ENCODE results near the gene KLHL17. TPM values are rescaled to one million over a fixed set of nuclear protein-coding genes. Genes with fewer than 3 reads are reported as not detected.

KLHL17 gene
- total RNA-seq, 2 donors from 2014 or later: 12.7 to 22.8 TPM

GRCh38 chr1:955474-955873, 4.9 kb upstream of the KLHL17 start:
- ATAC-seq (replicated peaks in 1 of 2) (no peak), DNase-seq (no peak)
- H3K27me3 Mint-ChIP-seq (ENCODE audit: low read depth): no peaks in the 10 kb centered on the region
- peaks cover 16% of the 10 kb centered on the region for H3K4me1 Mint-ChIP-seq (ENCODE audit: low read depth)
- no peak overlapping the region for H3K4me3 Mint-ChIP-seq
- no peak overlapping the region for H3K27ac Mint-ChIP-seq
- no peaks in the 10 kb centered on the region for H3K9me3 Mint-ChIP-seq
- H3K36me3 Mint-ChIP-seq (ENCODE audit: insufficient read depth in 2 of 2): peaks cover 6 to 22% of the 10 kb centered on the region in 2 donors

GRCh38 chr1:956636-957035, 3.7 kb upstream of the KLHL17 start:
- no peak overlapping the region for H3K4me3 Mint-ChIP-seq
- no peak for ATAC-seq (replicated peaks in 1 of 2)
- peaks cover 16% of the 10 kb centered on the region for H3K4me1 Mint-ChIP-seq (ENCODE audit: low read depth)
- no peaks in the 10 kb centered on the region for H3K27me3 Mint-ChIP-seq (ENCODE audit: low read depth)
- no peak overlapping the region for H3K27ac Mint-ChIP-seq
- peaks cover 4 to 13% of the 10 kb centered on the region in 2 donors for H3K36me3 Mint-ChIP-seq (ENCODE audit: insufficient read depth in 2 of 2)
- no peak for DNase-seq
- no peaks in the 10 kb centered on the region for H3K9me3 Mint-ChIP-seq

GRCh38 chr1:958823-959730, 1.3 kb upstream of the KLHL17 start, which contains the start of gene NOC2L:
Gene NOC2L (minus strand): TSS chr1:959256. CDS start chr1:959240, 16 bp downstream.
- H3K9me3 Mint-ChIP-seq: no peaks in the 10 kb centered on the region
- peak; percentile 87 to 89 for ATAC-seq (replicated peaks in 1 of 2)
- H3K27ac Mint-ChIP-seq: peak within 1 kb of the TSS; percentile 79
- peak within 1 kb of the TSS; percentile 86 to 98 for H3K4me3 Mint-ChIP-seq
- H3K27me3 Mint-ChIP-seq (ENCODE audit: low read depth): no peaks in the 10 kb centered on the region
- peaks cover 4 to 13% of the 10 kb centered on the region in 2 donors for H3K36me3 Mint-ChIP-seq (ENCODE audit: insufficient read depth in 2 of 2)
- H3K4me1 Mint-ChIP-seq (ENCODE audit: low read depth): peaks cover 16% of the 10 kb centered on the region
- peak; percentile 93 to 97 for DNase-seq

- no peaks in the 10 kb centered on the region for H3K9me3 Mint-ChIP-seq
- ATAC-seq (replicated peaks in 1 of 2) (peak; percentile 21 to 26), DNase-seq (no peak)
- peaks cover 4 to 9% of the 10 kb centered on the region in 2 donors for H3K36me3 Mint-ChIP-seq (ENCODE audit: insufficient read depth in 2 of 2)
- no peak overlapping the region for H3K27ac Mint-ChIP-seq
- peak overlapping the region; percentile 86 to 98 for H3K4me3 Mint-ChIP-seq
- no peaks in the 10 kb centered on the region for H3K27me3 Mint-ChIP-seq (ENCODE audit: low read depth)
- peaks cover 16% of the 10 kb centered on the region for H3K4me1 Mint-ChIP-seq (ENCODE audit: low read depth)
These were observed 537 bp upstream of the KLHL17 start for GRCh38 chr1:959731-960362.

GRCh38 chr1:961132-961669, 817 bp downstream of the KLHL17 start:
- Mint-ChIP-seq H3K36me3 (ENCODE audit: insufficient read depth in 2 of 2) (peaks cover 2 to 3% of the 10 kb centered on the region in 2 donors), H3K27ac (no peak overlapping the region), H3K4me1 (ENCODE audit: low read depth) (peaks cover 23% of the 10 kb centered on the region), H3K9me3 (no peaks in the 10 kb centered on the region), H3K27me3 (ENCODE audit: low read depth) (no peaks in the 10 kb centered on the region), H3K4me3 (peak overlapping the region; percentile 34 to 71)
- DNase-seq (no peak), ATAC-seq (replicated peaks in 1 of 2) (no peak)

GRCh38 chr1:962381-963300, 2.3 kb downstream of the KLHL17 start:
- DNase-seq (no peak), ATAC-seq (replicated peaks in 1 of 2) (no peak)
- H3K9me3 Mint-ChIP-seq: no peaks in the 10 kb centered on the region
- H3K36me3 Mint-ChIP-seq (ENCODE audit: insufficient read depth in 2 of 2): peaks cover 2 to 3% of the 10 kb centered on the region in 2 donors
- no peak overlapping the region for H3K27ac Mint-ChIP-seq
- H3K27me3 Mint-ChIP-seq (ENCODE audit: low read depth): no peaks in the 10 kb centered on the region
- peaks cover 18% of the 10 kb centered on the region for H3K4me1 Mint-ChIP-seq (ENCODE audit: low read depth)
- H3K4me3 Mint-ChIP-seq: peak overlapping the region in 1 of 2 donors; percentile 71

GRCh38 chr1:963301-963651, 2.9 kb downstream of the KLHL17 start:
- H3K4me3 Mint-ChIP-seq: no peak overlapping the region
- H3K36me3 Mint-ChIP-seq (ENCODE audit: insufficient read depth in 2 of 2): peaks cover 2 to 3% of the 10 kb centered on the region in 2 donors
- ATAC-seq (replicated peaks in 1 of 2) (no peak), DNase-seq (no peak)
- peaks cover 11% of the 10 kb centered on the region for H3K4me1 Mint-ChIP-seq (ENCODE audit: low read depth)
- H3K27ac Mint-ChIP-seq: no peak overlapping the region
- peaks cover 4% of the 10 kb centered on the region for H3K27me3 Mint-ChIP-seq (ENCODE audit: low read depth)
- H3K9me3 Mint-ChIP-seq: no peaks in the 10 kb centered on the region

GRCh38 chr1:963746-964525, 3.6 kb downstream of the KLHL17 start:
- no peaks in the 10 kb centered on the region for H3K9me3 Mint-ChIP-seq
- H3K36me3 Mint-ChIP-seq (ENCODE audit: insufficient read depth in 2 of 2): peaks cover 0 to 2% of the 10 kb centered on the region in 2 donors
- peaks cover 9% of the 10 kb centered on the region for H3K27me3 Mint-ChIP-seq (ENCODE audit: low read depth)
- no peak overlapping the region for H3K27ac Mint-ChIP-seq
- no peak for ATAC-seq (replicated peaks in 1 of 2)
- DNase-seq: no peak
- peak overlapping the region in 1 of 2 donors; percentile 32 for H3K4me3 Mint-ChIP-seq
- H3K4me1 Mint-ChIP-seq (ENCODE audit: low read depth): peaks cover 7% of the 10 kb centered on the region

- H3K27me3 Mint-ChIP-seq (ENCODE audit: low read depth): peaks cover 16% of the 10 kb centered on the region
- ATAC-seq (replicated peaks in 1 of 2): no peak
These were observed 4.5 kb downstream of the KLHL17 start for GRCh38 chr1:964691-965525.

GRCh38 chr1:965526-966134, 5.2 kb downstream of the KLHL17 start:
- Mint-ChIP-seq H3K9me3 (peaks cover 0 to 6% of the 10 kb centered on the region in 2 donors), H3K4me3 (peak overlapping the region; percentile 37 to 64)
- ATAC-seq (replicated peaks in 1 of 2): peak in 1 of 2 donors; percentile 2

More at GRCh38 chr1:964691-965525, 4.5 kb downstream of the KLHL17 start:
- Mint-ChIP-seq H3K9me3 (peaks cover 0 to 6% of the 10 kb centered on the region in 2 donors), H3K27ac (no peak overlapping the region), H3K4me3 (peak overlapping the region in 1 of 2 donors; percentile 64), H3K36me3 (ENCODE audit: insufficient read depth in 2 of 2) (peaks cover 0 to 2% of the 10 kb centered on the region in 2 donors), H3K4me1 (ENCODE audit: low read depth) (peaks cover 7% of the 10 kb centered on the region)
- no peak for DNase-seq

More at GRCh38 chr1:965526-966134, 5.2 kb downstream of the KLHL17 start:
- peaks cover 7% of the 10 kb centered on the region for H3K4me1 Mint-ChIP-seq (ENCODE audit: low read depth)
- peaks cover 17% of the 10 kb centered on the region for H3K27me3 Mint-ChIP-seq (ENCODE audit: low read depth)
- no peak for DNase-seq
- H3K36me3 Mint-ChIP-seq (ENCODE audit: insufficient read depth in 2 of 2): peaks cover 0 to 2% of the 10 kb centered on the region in 2 donors
- H3K27ac Mint-ChIP-seq: no peak overlapping the region

Data from activated T-cell treated with anti-CD3 and anti-CD28 coated beads, Interleukin-2, amount 50 U/mL, for 72 hours (primary cell).